HG03060 (cell line): ENCODE measurements around the gene SMIM45.

Experiments
- ATAC-seq: cut with Tn5 transposase; IDR thresholded peaks from one replicate; pipeline ENCODE4 v1.9.1; 2021; ENCODE audit warnings: low read depth, moderate number of reproducible peaks; ENCODE audit not compliant: unreplicated experiment

The SMIM45 gene

GRCh38 chr22:41966225-41966606 is 14.3 kb downstream of the SMIM45 start:
- no peak for ATAC-seq

GRCh38 chr22:41966607-41967240 is 14.8 kb downstream of the SMIM45 start:
- ATAC-seq: no peak

- no peak for ATAC-seq
Measured at GRCh38 chr22:41968601-41969000, 16.7 kb downstream of the SMIM45 start.

- ATAC-seq: no peak
Measured at GRCh38 chr22:41969110-41969646, 17.2 kb downstream of the SMIM45 start, which contains the start of gene SEPTIN3. TSS of gene SEPTIN3 (plus strand) at chr22:41969443. CDS start at chr22:41971493, 2,050 bp downstream.

GRCh38 chr22:41970601-41971000 is 18.7 kb downstream of the SMIM45 start:
- no peak for ATAC-seq

- ATAC-seq: no peak
Measured at GRCh38 chr22:41971431-41971830, 19.5 kb downstream of the SMIM45 start.

GRCh38 chr22:41974691-41975290 is 22.8 kb downstream of the SMIM45 start:
- no peak for ATAC-seq

- no peak for ATAC-seq
Measured at GRCh38 chr22:41975299-41976069, 23.5 kb downstream of the SMIM45 start.

- ATAC-seq: no peak
Measured at GRCh38 chr22:41976070-41976901, 24.3 kb downstream of the SMIM45 start.

GRCh38 chr22:41976961-41977566 is 25.1 kb downstream of the SMIM45 start:
- ATAC-seq: no peak

- ATAC-seq: no peak
Measured at GRCh38 chr22:41978732-41979131, 26.8 kb downstream of the SMIM45 start.

GRCh38 chr22:41979423-41980250 is 27.7 kb downstream of the SMIM45 start:
- no peak for ATAC-seq

GRCh38 chr22:41982865-41983264 is 30.9 kb downstream of the SMIM45 start:
- ATAC-seq: no peak

GRCh38 chr22:41983513-41984405 is 31.8 kb downstream of the SMIM45 start:
- no peak for ATAC-seq

- ATAC-seq: no peak
Measured at GRCh38 chr22:41987276-41987675, 35.3 kb downstream of the SMIM45 start.

- no peak for ATAC-seq
Measured at GRCh38 chr22:41989246-41989645, 37.3 kb downstream of the SMIM45 start.

GRCh38 chr22:41991111-41991510 is 39.2 kb downstream of the SMIM45 start:
- ATAC-seq: no peak

GRCh38 chr22:41992496-41992895 is 40.5 kb downstream of the SMIM45 start:
- no peak for ATAC-seq
